ENCODE results near the gene FTSJ3. TPM values are rescaled to one million over a fixed set of nuclear protein-coding genes. Genes with fewer than 3 reads are reported as not detected.

FTSJ3 gene
- total RNA-seq, 1 donor from 2014 or later, result 29.9 TPM

DNA sequence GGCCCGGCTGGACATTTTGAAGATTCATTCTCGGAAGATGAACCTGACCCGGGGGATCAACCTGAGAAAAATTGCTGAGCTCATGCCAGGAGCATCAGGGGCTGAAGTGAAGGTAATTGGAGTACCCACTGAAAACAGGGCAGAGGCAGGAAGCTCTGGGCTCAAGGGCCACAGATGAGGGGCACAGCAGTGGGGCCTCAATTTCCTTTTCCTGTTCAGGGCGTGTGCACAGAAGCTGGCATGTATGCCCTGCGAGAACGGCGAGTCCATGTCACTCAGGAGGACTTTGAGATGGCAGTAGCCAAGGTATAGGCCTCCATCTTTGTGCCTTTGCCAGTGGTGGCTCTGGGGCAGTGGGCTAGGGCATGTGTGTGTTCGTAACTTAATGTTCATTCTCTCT lies 4.0 kb upstream of the FTSJ3 start:
- DNase-seq (ENCODE audit: low spot score), result no peak
- intact Hi-C loops (cut with DNase I), result no loop called here

DNA sequence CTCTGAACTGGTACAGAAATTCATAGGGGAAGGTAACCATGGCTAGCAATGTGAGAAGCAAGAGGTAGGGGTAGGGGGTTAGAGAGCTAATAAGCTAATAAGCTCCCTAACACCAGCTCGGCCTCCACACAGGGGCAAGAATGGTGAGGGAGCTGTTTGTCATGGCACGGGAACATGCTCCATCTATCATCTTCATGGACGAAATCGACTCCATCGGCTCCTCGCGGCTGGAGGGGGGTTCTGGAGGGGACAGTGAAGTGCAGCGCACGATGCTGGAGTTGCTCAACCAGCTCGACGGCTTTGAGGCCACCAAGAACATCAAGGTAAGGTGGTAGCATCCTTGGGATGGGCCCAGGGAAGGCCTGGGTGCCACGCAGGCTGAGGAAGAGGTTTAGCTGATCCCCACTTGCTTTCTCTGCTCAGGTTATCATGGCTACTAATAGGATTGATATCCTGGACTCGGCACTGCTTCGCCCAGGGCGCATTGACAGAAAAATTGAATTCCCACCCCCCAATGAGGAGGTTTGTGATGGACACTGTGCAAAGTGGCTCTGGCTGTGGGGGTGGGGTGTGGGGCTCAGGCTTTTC lies 3.5 kb upstream of the FTSJ3 start:
- intact Hi-C loops (cut with DNase I), result no loop called here
- no peak for DNase-seq (ENCODE audit: low spot score)

DNA sequence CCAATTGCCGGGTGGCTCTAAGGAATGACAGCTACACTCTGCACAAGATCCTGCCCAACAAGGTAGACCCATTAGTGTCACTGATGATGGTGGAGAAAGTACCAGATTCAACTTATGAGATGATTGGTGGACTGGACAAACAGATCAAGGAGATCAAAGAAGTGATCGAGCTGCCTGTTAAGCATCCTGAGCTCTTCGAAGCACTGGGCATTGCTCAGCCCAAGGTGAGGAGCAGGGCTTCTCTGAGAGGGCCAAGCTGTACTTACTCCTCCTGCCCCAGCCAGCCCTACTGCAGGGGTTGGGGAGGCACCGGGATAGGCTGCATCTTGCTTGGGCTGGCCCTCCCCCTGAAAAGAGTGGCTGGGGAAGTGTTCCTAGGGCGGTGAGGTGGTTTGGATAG lies 2.8 kb upstream of the FTSJ3 start:
- no peak for DNase-seq (ENCODE audit: low spot score)
- intact Hi-C loops (cut with DNase I), result no loop called here

DNA sequence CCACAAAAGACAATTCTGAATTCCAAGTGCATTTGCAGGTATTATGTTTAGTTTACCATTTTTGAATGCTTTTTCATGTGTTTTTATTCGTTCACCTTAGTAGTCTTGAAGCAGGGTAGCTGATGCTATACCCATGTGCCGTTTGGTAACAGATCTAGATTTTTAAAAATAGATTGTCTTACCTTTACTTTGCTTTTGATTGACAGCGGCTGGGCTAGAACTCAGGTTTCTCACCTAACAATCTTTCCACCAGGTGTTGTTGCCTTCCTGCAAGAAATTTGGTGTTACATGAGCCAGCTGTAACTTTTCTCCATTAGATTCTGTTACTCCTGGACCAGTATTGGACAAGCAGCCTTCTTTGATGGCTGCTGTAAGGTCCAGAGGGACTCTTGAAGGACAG lies 1.5 kb upstream of the FTSJ3 start:
- intact Hi-C loops (cut with DNase I), result no loop called here
- no peak for DNase-seq (ENCODE audit: low spot score)

DNA sequence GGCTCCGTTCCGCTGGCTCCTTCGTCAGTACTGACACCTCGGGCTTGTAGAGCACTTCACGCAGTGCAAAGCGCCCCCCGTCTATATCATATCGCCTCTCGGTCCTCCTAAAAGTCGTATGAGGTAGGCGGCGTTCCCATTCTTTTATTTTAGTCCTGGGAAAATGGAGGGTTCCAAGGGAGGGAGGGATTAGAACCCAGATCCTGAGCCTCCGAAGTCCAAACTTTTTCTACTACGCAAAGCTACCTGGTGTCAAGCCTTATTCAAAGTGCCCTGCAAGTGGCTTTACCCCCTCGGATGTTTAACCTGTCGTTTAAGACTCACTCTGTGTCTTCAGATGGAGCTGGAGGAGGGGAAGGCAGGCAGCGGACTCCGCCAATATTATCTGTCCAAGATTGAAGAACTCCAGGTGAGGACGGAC lies 348 bp upstream of the FTSJ3 start:
- intact Hi-C loops (cut with DNase I), result loop anchor here (2.0 kb wide), 1 partner anchor 53 kb away; the partner anchor contains the start of gene DDX42
- no peak for DNase-seq (ENCODE audit: low spot score)

DNA sequence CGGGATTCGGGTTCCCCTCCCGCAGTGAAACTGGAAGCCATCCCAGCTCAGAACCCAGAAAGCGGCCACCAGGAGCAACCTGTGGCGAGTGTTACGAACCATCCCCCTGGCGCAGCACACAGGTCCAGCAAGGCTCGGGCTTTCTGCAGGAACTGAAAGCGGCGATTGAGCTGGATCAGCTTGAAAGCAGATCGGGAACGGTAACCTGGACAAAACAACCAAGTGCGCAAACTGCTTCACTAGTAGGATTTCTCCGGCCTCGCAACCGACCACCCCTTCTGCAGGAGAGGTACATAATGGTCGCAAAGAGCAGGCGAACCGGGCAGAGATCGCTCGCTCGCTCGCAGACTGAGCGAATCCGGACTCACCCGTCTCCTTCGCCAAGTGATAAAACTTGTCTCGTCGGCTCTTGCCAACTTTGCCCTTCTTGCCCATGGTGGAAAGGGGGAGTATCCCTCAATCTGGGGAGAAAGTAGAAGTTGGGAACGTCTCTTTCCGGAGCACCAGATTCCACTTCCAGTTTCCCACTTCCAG lies 928 bp downstream of the FTSJ3 start:
- intact Hi-C loops (cut with DNase I), result loop anchor here (2.0 kb wide), 1 partner anchor 52 kb away; the partner anchor contains the start of gene DDX42
- no peak for DNase-seq (ENCODE audit: low spot score)

DNA sequence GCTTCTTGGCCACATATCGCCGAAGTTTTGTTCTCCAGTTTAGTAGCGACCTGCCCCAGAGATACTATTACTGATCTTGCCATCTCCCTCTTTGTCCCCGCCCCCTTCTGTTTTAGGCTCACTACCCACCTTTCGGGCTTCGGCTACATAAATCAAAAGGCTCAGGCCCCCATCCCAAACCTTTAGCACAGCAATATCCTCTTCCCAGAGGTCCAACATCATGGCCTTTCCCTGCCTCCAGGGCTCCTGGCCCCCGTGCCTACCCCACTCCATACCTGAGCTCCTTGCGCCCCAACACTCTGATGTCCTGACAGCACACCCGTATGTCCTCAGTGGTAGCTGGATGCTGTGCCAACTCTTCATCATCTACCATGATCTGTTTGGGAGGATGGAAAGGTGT lies 3.1 kb downstream of the FTSJ3 start:
- intact Hi-C loops (cut with DNase I), result no loop called here
- peak; percentile 61 for DNase-seq (ENCODE audit: low spot score)

DNA sequence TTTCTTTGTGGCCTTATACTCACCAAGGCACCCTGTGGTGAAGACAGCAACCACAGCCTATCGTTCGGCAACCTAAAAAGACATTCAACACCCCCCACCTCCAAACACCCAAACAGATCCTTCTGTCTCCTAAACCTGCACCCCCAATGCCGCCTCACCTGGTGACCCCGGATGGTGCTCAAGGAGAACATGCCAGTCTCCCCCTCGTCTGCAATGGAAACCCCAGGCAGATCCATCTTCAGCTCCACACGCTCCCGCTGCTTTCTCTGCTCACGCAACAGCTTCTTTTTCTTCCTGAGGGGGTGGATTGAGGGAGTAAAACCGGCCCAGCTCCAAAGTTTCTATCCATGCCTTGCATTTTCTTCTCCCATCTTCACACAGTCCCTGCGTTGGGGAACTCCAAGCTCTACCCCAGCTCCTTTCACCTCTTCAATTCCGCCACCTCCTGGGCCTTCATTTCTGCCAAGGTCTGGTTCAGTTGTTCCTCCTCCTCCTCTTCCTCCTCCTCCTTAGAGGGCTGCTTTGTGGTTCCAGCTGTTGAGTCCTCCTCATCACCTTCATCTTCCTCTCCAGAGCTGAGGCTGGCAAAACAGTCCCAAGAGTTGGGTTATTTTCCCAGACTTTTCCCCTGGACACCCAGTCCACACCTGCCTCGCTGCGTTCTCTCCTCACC lies 3.7 kb downstream of the FTSJ3 start:
- intact Hi-C loops (cut with DNase I), result no loop called here
- DNase-seq (ENCODE audit: low spot score), result no peak

DNA sequence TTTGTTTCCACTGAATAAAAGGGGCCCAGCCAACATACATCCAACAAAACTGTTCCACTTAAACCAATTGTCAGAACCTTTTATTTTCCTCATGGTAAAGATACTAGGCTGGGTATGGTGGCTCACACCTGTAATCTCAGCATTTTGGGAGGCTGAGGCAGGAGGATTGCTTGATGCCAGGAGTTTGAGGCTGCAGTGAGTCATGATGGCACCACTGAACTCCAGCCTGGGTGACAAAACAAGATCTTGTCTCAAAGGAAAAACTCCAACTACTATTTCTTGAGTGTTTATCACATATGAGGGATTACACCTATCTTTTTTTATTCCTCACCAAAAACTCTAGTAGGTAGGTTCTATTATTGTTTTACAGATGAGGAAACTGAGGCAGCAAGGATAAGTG lies 4.9 kb downstream of the FTSJ3 start:
- DNase-seq (ENCODE audit: low spot score), result no peak
- intact Hi-C loops (cut with DNase I), result no loop called here

DNA sequence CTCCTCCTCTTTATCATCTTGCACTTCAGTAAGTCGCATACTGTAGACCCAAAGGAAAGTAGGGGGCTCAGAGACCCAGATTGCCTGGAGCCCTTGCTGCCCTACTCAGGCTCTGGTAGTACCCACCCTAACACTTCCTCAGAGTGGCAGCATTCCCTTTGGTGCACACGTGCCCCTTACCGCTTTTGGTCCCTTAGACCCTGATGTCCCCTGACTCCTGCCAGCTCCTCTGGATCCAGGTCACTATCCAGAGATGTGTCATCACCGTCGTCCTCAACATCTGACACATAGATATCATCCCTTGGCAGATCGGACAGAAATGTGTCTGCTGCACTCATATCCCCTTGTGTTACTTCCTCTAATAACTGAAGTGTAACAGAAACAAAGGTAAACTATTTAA lies 5.7 kb downstream of the FTSJ3 start:
- DNase-seq (ENCODE audit: low spot score), result no peak
- intact Hi-C loops (cut with DNase I), result no loop called here

DNA sequence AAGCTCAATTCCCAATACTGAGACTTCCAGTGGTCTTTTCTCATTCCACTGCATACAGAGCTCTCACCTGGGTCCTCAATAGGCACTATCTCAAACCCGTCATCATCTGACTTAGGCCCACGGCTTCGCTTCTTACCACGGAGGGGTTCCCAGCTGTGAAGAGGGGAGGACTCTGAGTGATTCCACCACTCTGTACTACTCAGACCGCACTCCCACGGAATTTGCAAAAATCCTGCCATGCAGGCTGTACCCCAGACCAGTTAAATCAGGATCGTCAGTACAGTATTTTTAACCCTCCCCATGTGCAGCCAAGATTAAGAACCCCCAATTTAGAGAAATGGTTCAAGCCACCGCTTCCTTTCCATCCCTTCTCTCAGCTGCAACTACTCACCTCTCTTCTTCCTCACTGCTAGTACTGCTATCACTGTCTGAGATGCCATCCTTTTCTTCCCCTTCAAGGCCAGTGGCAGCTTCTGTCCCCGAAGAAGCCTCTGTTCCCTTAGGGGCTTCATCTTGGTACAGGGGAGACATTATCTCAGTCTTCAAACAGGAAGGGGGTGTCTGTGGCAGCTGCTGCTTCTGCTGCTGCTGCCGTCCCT lies 6.4 kb downstream of the FTSJ3 start:
- intact Hi-C loops (cut with DNase I), result no loop called here
- no peak for DNase-seq (ENCODE audit: low spot score)

DNA sequence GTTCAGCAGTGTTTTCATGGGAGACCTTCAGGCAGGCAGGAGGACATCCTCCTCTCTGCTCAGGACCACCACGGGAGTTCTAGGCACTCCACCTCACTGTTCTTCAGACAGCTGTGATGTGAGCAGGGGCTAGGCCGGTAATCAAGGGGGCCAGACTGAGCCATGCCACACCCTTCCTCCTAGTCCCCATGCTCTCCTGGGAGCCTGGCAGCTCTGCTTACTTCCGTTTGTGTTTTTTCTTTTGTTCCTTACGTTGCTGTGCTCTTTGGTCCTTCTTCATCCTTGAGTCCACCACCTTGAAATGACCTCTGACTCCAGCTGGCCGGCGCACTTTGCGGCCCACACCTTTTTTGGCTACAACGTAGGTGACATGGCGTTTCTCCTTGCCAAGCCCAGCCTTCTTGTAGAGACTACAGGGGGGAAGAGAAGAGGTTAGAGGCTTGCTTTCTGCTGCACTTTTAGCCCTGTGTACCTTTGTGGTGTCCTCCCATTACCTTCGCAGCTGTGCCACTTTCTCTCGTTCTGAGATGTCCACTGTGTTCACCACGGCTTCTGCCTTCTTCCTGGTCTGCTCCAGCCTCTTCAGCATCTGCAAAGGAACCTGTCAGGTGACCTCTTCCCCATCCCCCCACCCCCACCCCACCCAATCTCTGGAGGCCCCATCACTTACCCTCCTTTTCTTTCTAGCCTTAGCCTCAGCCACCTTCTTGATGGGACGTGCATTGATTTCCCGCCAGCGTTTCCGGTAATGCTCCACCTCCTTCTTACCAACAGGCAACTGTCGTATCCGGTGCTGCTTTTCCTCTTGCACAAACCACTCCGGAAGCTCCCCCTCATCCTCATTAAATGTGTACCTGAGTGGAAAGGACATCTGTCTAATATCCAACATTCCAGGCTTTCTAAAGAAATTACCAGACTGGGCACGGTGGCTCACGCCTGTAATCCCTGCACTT lies 7.6 kb downstream of the FTSJ3 start:
- DNase-seq (ENCODE audit: low spot score), result no peak
- intact Hi-C loops (cut with DNase I), result no loop called here

DNA sequence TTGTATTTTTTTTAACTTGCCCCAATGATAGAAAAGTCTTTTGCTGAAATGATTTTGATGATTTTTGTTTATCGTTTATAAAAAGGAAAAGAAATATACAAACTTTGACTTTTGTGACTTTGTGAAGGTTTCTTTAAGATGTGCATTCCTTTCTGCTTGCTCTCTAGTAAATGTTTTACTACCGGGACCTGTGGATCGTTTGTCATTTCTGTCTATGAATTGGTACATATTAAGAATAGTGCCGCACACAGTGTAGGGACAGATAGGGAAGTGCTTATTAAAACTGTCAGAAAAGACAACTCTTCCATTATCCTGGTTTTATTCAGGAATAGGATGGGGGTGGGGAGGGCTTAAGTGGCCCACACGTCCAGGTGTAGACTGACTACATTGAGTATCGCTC lies 8.3 kb downstream of the FTSJ3 start:
- intact Hi-C loops (cut with DNase I), result no loop called here
- DNase-seq (ENCODE audit: low spot score), result no peak

DNA sequence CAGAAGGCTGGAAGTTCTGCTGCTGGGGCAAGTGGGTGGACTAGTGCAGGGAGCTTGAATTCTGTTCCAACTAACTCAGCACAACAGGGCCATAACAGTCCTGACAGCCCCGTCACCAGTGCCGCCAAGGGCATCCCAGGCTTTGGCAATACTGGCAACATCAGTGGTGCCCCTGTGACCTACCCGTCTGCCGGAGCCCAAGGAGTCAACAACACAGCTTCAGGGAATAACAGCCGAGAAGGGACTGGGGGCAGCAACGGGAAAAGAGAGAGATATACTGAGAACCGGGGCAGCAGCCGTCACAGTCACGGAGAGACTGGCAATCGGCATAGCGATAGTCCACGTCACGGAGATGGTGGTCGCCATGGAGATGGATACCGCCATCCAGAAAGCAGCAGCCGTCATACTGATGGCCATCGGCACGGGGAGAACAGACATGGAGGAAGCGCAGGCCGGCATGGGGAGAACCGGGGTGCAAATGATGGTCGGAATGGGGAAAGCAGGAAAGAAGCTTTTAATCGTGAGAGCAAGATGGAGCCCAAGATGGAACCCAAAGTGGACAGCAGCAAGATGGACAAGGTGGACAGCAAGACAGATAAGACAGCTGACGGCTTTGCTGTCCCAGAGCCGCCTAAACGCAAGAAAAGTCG lies 9.6 kb downstream of the FTSJ3 start:
- intact Hi-C loops (cut with DNase I), result no loop called here
- DNase-seq (ENCODE audit: low spot score), result no peak

DNA sequence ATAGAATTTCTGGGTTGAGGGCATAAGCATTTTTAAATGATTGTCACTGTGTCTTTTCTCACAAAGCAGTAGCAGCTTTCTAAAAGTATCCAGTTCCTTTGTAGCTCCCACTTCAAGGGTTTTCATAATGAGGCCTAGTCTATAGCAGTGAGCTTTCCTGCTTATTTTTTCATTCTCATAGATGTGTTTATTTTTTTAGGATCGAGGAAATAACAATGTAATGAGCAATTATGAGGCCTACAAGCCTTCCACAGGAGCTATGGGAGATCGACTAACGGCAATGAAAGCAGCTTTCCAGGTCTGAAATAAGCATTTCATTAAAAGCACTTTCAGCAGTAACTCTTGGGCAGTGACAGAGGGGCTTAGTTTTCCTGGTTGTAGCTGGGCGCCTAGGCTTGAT lies 10.8 kb downstream of the FTSJ3 start:
- no peak for DNase-seq (ENCODE audit: low spot score)
- intact Hi-C loops (cut with DNase I), result no loop called here

DNA sequence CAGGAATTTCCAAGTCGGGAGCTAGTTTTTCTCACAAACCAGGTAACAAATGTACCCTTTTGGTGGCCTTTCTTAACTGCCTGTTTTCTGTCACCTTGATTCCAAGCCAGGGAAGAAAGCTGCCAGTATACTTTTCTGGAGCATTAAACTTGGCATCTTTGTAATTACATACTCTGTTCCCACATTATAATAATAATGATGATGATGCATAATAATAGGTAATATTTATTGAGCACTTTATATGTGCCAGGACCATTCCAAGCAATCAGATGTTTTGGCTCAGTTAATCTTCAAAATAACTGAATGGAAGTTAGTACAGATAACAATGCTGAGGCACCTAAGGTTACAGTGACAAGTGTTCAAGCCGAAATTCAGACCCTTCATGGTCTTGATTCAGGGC lies 11.3 kb downstream of the FTSJ3 start:
- intact Hi-C loops (cut with DNase I), result no loop called here
- DNase-seq (ENCODE audit: low spot score), result no peak

DNA sequence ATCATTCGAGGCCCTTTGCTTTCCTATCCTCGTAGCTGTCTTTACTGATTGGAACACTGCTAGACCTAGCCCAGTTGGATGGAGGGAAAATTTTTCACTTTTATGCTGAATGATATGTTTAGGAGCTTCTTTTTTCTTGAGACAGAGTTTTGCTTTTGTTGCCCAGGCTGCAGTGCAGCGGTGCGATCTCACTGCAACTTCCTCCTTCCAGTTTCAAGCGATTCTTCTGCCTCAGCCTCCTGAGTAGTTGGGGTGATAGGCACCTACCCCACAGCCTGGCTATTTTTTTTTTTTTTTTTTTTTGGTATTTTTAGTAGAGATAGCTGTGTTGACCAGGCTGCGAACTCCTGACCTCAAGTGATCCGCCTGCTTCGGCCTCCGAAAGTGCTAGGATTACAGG lies 17.5 kb downstream of the FTSJ3 start:
- DNase-seq (ENCODE audit: low spot score), result no peak
- intact Hi-C loops (cut with DNase I), result no loop called here

DNA sequence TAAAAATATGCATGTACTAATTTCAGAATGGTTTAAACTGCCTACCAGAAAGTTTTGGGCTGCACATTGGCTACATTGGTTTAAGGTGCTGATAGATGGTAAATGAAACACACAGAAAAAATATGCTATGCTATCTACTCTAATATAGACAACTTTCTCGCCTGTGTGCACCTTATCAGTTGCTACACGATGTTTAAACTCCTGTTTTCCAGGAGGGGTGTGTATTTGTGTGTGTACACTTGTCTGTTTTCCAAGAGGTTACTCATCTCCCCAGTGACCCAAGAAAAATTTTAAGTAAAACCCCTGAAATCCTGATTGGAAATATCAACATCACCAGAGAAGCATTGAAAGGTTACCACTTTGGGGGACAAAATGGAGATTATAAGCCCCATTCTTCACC lies 21.9 kb downstream of the FTSJ3 start:
- no peak for DNase-seq (ENCODE audit: low spot score)
- intact Hi-C loops (cut with DNase I), result no loop called here

DNA sequence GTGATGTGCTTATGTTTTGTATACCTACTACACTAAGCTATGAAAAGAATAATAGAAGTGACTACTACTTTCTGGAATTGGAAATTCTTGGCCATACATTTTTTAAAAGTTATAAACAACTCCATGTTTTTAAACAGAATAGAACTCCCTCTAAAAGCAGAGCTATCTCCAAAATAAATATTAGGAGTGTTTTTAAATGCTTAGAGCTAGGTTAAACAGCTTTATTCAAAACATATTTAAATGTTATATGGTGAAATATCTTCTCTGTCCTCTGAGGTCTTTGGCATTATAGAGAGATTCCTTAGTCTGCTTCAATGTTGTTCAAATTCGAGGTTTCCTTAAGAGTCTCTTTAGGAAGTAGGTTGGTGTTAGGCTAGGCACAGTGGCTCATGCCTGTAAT lies 23.1 kb downstream of the FTSJ3 start:
- no peak for DNase-seq (ENCODE audit: low spot score)
- intact Hi-C loops (cut with DNase I), result no loop called here

DNA sequence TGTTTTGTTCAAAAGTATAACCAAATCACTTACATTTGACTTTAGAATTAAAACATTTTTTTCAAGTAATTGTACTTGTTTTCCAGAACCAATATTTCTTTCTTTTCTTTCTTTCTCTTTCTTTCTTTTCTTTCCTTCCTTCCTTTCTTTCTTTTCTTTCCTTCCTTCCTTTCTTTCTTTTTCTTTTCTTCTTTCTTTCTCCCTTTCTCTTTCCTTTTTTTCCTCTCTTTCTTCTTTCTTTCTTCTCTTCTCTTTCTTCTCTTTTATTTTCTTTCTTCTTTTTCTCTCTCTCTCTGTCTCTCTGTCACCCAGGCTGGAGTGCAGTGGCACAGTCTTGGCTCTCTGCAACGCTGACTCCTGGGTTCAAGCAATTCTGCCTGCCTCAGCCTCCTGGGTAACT lies 26.7 kb downstream of the FTSJ3 start:
- no peak for DNase-seq (ENCODE audit: low spot score)
- intact Hi-C loops (cut with DNase I), result no loop called here
